Nephron (organoid): ENCODE results near the gene BTD.
A peak's percentile ranks its signal among the peaks of the same experiment; 100 is the strongest.

Experiments
- H3K27ac Mint-ChIP-seq, 3 experiments: 2 replicates each; pipeline ENCODE4 v1.8.0; 2020; ENCODE audit warnings: mixed read lengths in 3 of 3, mild to moderate bottlenecking in 2 of 3, moderate library complexity in 1 of 3
- H3K27me3 Mint-ChIP-seq: 2 replicates; pipeline ENCODE4 v1.8.0; 2021; ENCODE audit warnings: low read depth, mild to moderate bottlenecking, moderate library complexity, mixed read lengths
- H3K36me3 Mint-ChIP-seq: 2 replicates; pipeline ENCODE4 v1.8.0; 2020; ENCODE audit warnings: low read depth, mixed read lengths
- H3K4me1 Mint-ChIP-seq: 2 replicates; pipeline ENCODE4 v1.8.0; 2020; ENCODE audit warnings: mixed read lengths
- H3K4me3 Mint-ChIP-seq, 3 experiments: 2 replicates each; pipeline ENCODE4 v1.8.0; 2020; ENCODE audit warnings: mild to moderate bottlenecking in 3 of 3, mixed read lengths in 3 of 3, moderate library complexity in 2 of 3
- H3K9me3 Mint-ChIP-seq: 2 replicates; pipeline ENCODE4 v1.8.0; 2020; ENCODE audit warnings: mixed read lengths
- CTCF ChIP-seq, 3 experiments: fragments of 200-600 bp; sonication (generic); IDR thresholded peaks; one replicate each; pipeline ENCODE4 v1.5.0; 2021; ENCODE audit warnings: antibody characterized with exemption in 3 of 3; ENCODE audit not compliant: unreplicated experiment in 3 of 3

The BTD gene

DNA sequence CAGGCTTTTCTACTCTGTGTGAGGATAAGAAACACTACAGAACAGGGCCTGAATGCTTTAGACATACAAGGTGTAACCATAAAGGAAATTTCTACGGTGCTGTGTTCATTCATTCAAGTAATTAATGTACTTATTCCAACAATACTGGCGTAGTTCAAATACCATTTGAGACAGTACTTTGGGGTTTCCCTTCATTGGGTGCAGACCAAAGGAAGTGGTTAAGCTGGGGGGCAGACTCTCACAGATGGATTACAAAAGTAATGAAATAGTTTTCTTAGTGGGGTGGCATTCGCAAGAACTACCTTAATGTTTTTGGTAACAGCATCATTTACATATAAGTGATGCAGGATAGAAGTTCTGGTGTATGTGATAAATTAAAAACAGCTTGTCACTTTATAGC is 65.9 kb downstream of the BTD start:
- peaks cover 7% of the 10 kb centered on the region for H3K4me1 Mint-ChIP-seq
- peaks cover 6% of the 10 kb centered on the region for H3K9me3 Mint-ChIP-seq

GRCh38 chr3:15673536-15673935 is 72.0 kb downstream of the BTD start:
- H3K4me1 Mint-ChIP-seq: no peaks in the 10 kb centered on the region

More for the DNA sequence above, 65.9 kb downstream of the BTD start:
- H3K27me3 Mint-ChIP-seq: no peaks in the 10 kb centered on the region
- H3K36me3 Mint-ChIP-seq: peaks cover 39% of the 10 kb centered on the region
- no peak for TF ChIP-seq CTCF (IDR thresholded peaks at IDR 0.05; ENCODE audit: unreplicated experiment in 3 of 3)
- H3K4me3 Mint-ChIP-seq: no peak overlapping the region
- no peak overlapping the region for H3K27ac Mint-ChIP-seq

DNA sequence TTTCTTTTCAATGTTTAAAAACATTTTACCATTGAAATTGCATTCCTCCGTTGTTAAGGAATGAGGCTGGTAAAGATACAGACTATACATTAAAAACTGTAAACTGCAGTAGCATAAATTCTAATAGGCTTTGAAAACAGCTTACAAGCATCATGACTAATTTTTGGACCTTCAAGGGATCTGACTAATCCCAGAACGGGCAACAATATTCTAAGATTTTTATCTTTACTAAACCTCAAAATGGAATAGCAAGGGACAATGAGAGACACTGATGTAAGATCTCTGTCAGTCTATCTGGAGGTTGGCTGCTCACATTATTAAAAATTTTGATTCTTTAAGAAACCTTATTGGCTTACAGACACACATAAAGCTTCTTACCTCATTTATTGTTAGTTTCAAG is 74.7 kb downstream of the BTD start:
- Mint-ChIP-seq H3K27ac (no peak overlapping the region), H3K36me3 (peaks cover 30% of the 10 kb centered on the region), H3K27me3 (no peaks in the 10 kb centered on the region), H3K4me1 (no peaks in the 10 kb centered on the region), H3K4me3 (no peak overlapping the region), H3K9me3 (no peaks in the 10 kb centered on the region)
- no peak for TF ChIP-seq CTCF (IDR thresholded peaks at IDR 0.05; ENCODE audit: unreplicated experiment in 3 of 3)

More at GRCh38 chr3:15673536-15673935, 72.0 kb downstream of the BTD start:
- Mint-ChIP-seq H3K27me3 (no peaks in the 10 kb centered on the region), H3K27ac (no peak overlapping the region), H3K4me3 (no peak overlapping the region), H3K9me3 (no peaks in the 10 kb centered on the region), H3K36me3 (peaks cover 36% of the 10 kb centered on the region)
- no peak for TF ChIP-seq CTCF (IDR thresholded peaks at IDR 0.05; ENCODE audit: unreplicated experiment in 3 of 3)

DNA sequence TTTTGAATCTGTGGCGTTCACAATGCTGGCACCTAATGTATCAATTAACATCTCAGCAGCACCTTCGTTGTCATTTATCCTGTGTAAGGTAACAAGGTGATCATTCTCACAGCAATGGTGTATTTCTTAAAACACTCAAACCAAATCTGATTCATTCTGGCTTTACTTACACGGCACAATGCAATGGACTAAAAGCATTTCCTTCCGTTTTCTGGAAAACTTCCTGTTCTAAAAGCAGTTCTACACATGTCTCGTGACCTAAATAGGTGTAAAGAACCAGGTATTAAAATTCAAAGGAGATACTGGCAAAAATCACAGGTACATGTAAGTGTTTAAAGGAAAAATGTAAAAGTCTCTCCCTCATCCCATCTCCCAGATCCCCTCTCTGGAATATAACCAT is 77.8 kb downstream of the BTD start:
- H3K4me3 Mint-ChIP-seq: no peak overlapping the region
- peaks cover 28% of the 10 kb centered on the region for H3K36me3 Mint-ChIP-seq
- H3K9me3 Mint-ChIP-seq: no peaks in the 10 kb centered on the region
- no peak overlapping the region for H3K27ac Mint-ChIP-seq
- H3K27me3 Mint-ChIP-seq: no peaks in the 10 kb centered on the region
- no peak for TF ChIP-seq CTCF (IDR thresholded peaks at IDR 0.05; ENCODE audit: unreplicated experiment in 3 of 3)
- H3K4me1 Mint-ChIP-seq: peaks cover 14% of the 10 kb centered on the region

DNA sequence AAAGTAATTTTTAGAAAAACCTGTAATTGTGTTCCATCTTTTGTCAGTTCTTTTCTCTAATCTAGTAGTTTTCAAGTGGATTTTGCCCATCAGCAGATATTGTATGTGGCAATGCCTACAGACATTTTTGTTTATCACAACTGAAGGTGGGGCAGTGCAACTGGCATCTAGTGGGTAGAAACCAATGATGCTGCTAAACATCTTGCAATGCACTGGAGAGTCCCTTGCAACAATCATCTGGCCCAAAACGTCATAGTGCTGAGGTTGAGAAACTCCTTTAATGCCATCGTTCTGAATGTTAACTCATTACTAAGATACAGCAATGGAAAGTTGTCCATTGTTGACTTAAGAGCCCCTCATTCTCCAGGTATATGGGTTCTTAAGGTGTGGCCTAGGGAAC is 80.1 kb downstream of the BTD start:
- no peak overlapping the region for H3K4me3 Mint-ChIP-seq
- no peak for TF ChIP-seq CTCF (IDR thresholded peaks at IDR 0.05; ENCODE audit: unreplicated experiment in 3 of 3)
- H3K27me3 Mint-ChIP-seq: no peaks in the 10 kb centered on the region
- H3K27ac Mint-ChIP-seq: no peak overlapping the region
- H3K36me3 Mint-ChIP-seq: peaks cover 40% of the 10 kb centered on the region
- no peaks in the 10 kb centered on the region for H3K9me3 Mint-ChIP-seq
- H3K4me1 Mint-ChIP-seq: peaks cover 14% of the 10 kb centered on the region

- Mint-ChIP-seq H3K36me3 (peaks cover 34% of the 10 kb centered on the region), H3K4me1 (peaks cover 14% of the 10 kb centered on the region)
- no peak for TF ChIP-seq CTCF (IDR thresholded peaks at IDR 0.05; ENCODE audit: unreplicated experiment in 3 of 3)
These were observed 81.1 kb downstream of the BTD start for GRCh38 chr3:15682561-15683185.

More at GRCh38 chr3:15682561-15683185, 81.1 kb downstream of the BTD start:
- Mint-ChIP-seq H3K27me3 (no peaks in the 10 kb centered on the region), H3K4me3 (peak overlapping the region in 1 of 3 experiments; percentile 33), H3K9me3 (no peaks in the 10 kb centered on the region), H3K27ac (peak overlapping the region; percentile 65 to 87 (median 83))
